Measurements from ENCODE around the gene HIVEP2. TPM values are rescaled to one million over a fixed set of nuclear protein-coding genes. Genes with fewer than 3 reads are reported as not detected.

The HIVEP2 gene
- total and polyA plus RNA-seq, 10 donors, result 2.5 to 41.3 (median 30.3) TPM

- Histone ChIP-seq H3K9me3 (no peaks in the 10 kb centered on the region), H3K4me3 (no peak overlapping the region), H3K27ac (no peak overlapping the region), H3K27me3 (replicated peaks in 1 of 7) (no peaks in the 10 kb centered on the region), H3K4me1 (peaks cover 5 to 33% (median 13%) of the 10 kb centered on the region in 6 donors), H3K36me3 (peaks cover 0 to 14% (median 0%) of the 10 kb centered on the region in 6 donors)
- no peak for TF ChIP-seq POLR2A (IDR thresholded peaks at IDR 0.05)
- TF ChIP-seq, protein P1, sequence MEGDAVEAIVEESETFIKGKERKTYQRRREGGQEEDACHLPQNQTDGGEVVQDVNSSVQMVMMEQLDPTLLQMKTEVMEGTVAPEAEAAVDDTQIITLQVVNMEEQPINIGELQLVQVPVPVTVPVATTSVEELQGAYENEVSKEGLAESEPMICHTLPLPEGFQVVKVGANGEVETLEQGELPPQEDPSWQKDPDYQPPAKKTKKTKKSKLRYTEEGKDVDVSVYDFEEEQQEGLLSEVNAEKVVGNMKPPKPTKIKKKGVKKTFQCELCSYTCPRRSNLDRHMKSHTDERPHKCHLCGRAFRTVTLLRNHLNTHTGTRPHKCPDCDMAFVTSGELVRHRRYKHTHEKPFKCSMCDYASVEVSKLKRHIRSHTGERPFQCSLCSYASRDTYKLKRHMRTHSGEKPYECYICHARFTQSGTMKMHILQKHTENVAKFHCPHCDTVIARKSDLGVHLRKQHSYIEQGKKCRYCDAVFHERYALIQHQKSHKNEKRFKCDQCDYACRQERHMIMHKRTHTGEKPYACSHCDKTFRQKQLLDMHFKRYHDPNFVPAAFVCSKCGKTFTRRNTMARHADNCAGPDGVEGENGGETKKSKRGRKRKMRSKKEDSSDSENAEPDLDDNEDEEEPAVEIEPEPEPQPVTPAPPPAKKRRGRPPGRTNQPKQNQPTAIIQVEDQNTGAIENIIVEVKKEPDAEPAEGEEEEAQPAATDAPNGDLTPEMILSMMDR (IDR thresholded peaks at IDR 0.05 in 8 of 11, conservative IDR thresholded peaks at IDR 0.05 in 3 of 11), result no peak
- no peak for TF ChIP-seq POLR2AphosphoS5 (IDR thresholded peaks at IDR 0.05)
- intact Hi-C loops (cut with DNase I; ENCODE audit: low total_unique reads), result no loop called here
- no peak for DNase-seq
Measured at GRCh38 chr6:142786476-142786875, 158.5 kb downstream of the HIVEP2 start.

DNA sequence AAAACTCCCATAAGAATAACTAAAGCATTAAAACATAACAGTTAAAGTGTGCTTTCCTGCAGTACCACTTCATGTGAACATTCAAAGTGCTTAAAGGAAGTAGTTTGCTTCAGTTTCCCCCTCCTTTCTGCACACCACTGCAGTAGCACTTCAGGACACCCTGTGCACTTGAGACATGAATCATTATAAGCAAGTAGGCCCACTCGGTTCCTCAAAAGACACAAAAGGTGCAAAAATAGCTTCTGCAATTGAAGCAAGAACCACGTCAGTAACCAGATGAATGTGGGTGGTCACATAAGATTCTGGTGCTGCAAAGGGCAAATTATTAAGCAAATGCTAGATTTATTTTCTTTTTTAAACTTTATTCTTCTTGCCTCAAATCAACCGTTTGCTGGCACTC, 160.6 kb downstream of the HIVEP2 start:
- H3K4me1 ChIP-seq, result peaks cover 5 to 32% (median 13%) of the 10 kb centered on the region in 6 donors
- H3K4me3 ChIP-seq, result no peak overlapping the region
- 36 to 54% (median 43%) methylated on average over 3 of the region's 3 CpGs for WGBS, 5 donors
- TF ChIP-seq, protein P1 (IDR thresholded peaks at IDR 0.05 in 8 of 11, conservative IDR thresholded peaks at IDR 0.05 in 3 of 11), result no peak
- TF ChIP-seq POLR2A (IDR thresholded peaks at IDR 0.05) (no peak), POLR2AphosphoS5 (IDR thresholded peaks at IDR 0.05) (peak in 1 of 3 donors; percentile 71)
- H3K27ac ChIP-seq, result peak overlapping the region in 4 of 8 donors; percentile 41 to 59 (median 46)
- H3K27me3 ChIP-seq (replicated peaks in 1 of 7), result no peaks in the 10 kb centered on the region
- peaks cover 0 to 17% (median 0%) of the 10 kb centered on the region in 6 donors for H3K36me3 ChIP-seq
- DNase-seq, result no peak
- intact Hi-C loops (cut with DNase I; ENCODE audit: low total_unique reads), result no loop called here
- no peaks in the 10 kb centered on the region for H3K9me3 ChIP-seq

DNA sequence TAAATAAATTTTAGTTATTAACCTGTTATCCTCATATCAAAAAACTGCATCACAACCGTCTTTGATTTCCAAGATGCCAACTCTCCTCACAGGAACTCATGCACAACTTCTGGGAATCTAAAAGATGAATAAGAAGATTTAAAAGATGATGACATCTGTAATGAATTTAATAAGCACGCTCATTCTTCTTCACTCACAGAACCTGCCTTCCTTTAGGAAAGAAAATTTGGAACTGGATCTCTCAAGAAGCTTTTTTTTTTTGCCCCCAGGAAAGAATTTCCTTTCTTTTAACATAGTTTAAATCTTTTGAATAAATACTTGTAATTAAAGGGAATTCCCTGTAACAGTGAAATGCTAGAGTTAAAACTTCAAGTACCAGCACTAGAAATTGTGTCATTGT, 161.5 kb downstream of the HIVEP2 start:
- H3K9me3 ChIP-seq, result no peaks in the 10 kb centered on the region
- intact Hi-C loops (cut with DNase I; ENCODE audit: low total_unique reads), result no loop called here
- H3K36me3 ChIP-seq, result peaks cover 0 to 17% (median 0%) of the 10 kb centered on the region in 6 donors
- H3K27me3 ChIP-seq (replicated peaks in 1 of 7), result no peaks in the 10 kb centered on the region
- H3K27ac ChIP-seq, result peak overlapping the region in 3 of 8 donors; percentile 43 to 59 (median 50)
- H3K4me3 ChIP-seq, result no peak overlapping the region
- no peak for TF ChIP-seq POLR2A (IDR thresholded peaks at IDR 0.05)
- no peak for TF ChIP-seq POLR2AphosphoS5 (IDR thresholded peaks at IDR 0.05)
- TF ChIP-seq, protein P1 (IDR thresholded peaks at IDR 0.05 in 8 of 11, conservative IDR thresholded peaks at IDR 0.05 in 3 of 11), result no peak
- H3K4me1 ChIP-seq, result peaks cover 5 to 32% (median 13%) of the 10 kb centered on the region in 6 donors
- 71 to 96% (median 94%) methylated on average over 2 of the region's 2 CpGs for WGBS, 5 donors
- DNase-seq, result no peak

DNA sequence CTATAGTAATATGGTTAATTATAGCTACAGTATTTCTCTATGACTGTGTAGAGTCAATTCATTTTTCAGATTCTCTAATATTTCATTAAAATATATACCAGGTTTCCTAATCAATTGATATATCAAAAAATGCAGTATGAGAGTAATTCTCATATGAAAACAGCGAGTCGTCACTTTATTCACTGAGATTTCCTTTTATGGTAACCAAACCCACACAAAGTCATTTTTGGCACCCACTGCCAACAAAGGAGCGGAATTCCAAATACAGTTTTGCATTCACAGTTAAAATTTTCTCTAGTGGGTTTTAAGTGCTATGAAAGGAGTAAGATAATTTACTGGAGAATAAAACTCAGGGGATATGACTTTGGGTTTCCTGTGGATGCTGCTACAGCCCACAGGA, 163.8 kb downstream of the HIVEP2 start:
- DNase-seq, result no peak
- H3K4me1 ChIP-seq, result peaks cover 5 to 32% (median 15%) of the 10 kb centered on the region in 6 donors
- TF ChIP-seq, protein P1 (IDR thresholded peaks at IDR 0.05 in 8 of 11, conservative IDR thresholded peaks at IDR 0.05 in 3 of 11), result no peak
- no peak for TF ChIP-seq POLR2AphosphoS5 (IDR thresholded peaks at IDR 0.05)
- no peak for TF ChIP-seq POLR2A (IDR thresholded peaks at IDR 0.05)
- H3K36me3 ChIP-seq, result peaks cover 0 to 17% (median 0%) of the 10 kb centered on the region in 6 donors
- WGBS, 5 donors, result 90 to 93% (median 91%) methylated on average over 3 of the region's 3 CpGs
- H3K4me3 ChIP-seq, result no peak overlapping the region
- no peaks in the 10 kb centered on the region for H3K9me3 ChIP-seq
- H3K27me3 ChIP-seq (replicated peaks in 1 of 7), result no peaks in the 10 kb centered on the region
- H3K27ac ChIP-seq, result no peak overlapping the region
- intact Hi-C loops (cut with DNase I; ENCODE audit: low total_unique reads), result no loop called here
